Vagina (tissue), 2 donors: ENCODE results near the gene RAPSN. TPM values are rescaled to one million over a fixed set of nuclear protein-coding genes. Genes with fewer than 3 reads are reported as not detected.

Experiments used
- DNase-seq, 2 donors: peaks; one replicate each; pipeline ENCODE4 v3.0.0-alpha.2; 2017; ENCODE audit errors: extremely low spot score in 2 of 2
- H3K27ac ChIP-seq: fragments of 200-600 bp; sonication (generic); one replicate; pipeline ENCODE4 v1.5.1; 2019
- H3K27me3 ChIP-seq: fragments of 200-600 bp; sonication (generic); one replicate; pipeline ENCODE4 v1.5.1; 2019
- H3K36me3 ChIP-seq, 2 donors: fragments of 200-600 bp; sonication (generic); one replicate each; pipeline ENCODE4 v1.5.1; 2017 to 2019
- H3K4me1 ChIP-seq: fragments of 200-600 bp; sonication (generic); one replicate; pipeline ENCODE4 v1.5.1; 2019
- H3K4me3 ChIP-seq, 2 donors: fragments of 200-600 bp; sonication (generic); 1 replicate in 1 of 2; 2 replicates in 1 of 2; pipeline ENCODE4 v1.5.1; 2016 to 2019
- H3K9me3 ChIP-seq: fragments of 200-600 bp; sonication (generic); one replicate; pipeline ENCODE4 v1.5.1; 2019
- POLR2A ChIP-seq, 2 donors: fragments of 450-650 bp; IDR thresholded peaks; one replicate each; pipeline ENCODE4 v1.6.1; 2017; ENCODE audit warnings: antibody characterized with exemption in 2 of 2, mild to moderate bottlenecking in 2 of 2, moderate library complexity in 2 of 2
- POLR2AphosphoS5 ChIP-seq, 2 donors: sonication (generic); formaldehyde crosslinking; IDR thresholded peaks; one replicate each; pipeline ENCODE4 v1.9.0; 2017; ENCODE audit warnings: antibody characterized with exemption in 2 of 2, mild to moderate bottlenecking in 2 of 2, low read depth in 1 of 2; ENCODE audit not compliant: insufficient read depth in 1 of 2
- intact Hi-C: fragments of 100-400 bp; cut with DNase I; formaldehyde crosslinking; loops from one replicate; pipeline ENCODE4 v1.15.1; 2023
- total RNA-seq: library from RNA; depleted of rRNA; stranded (reverse); fragments of >200 nt; gene quantifications from one replicate; pipeline ENCODE4 v1.2.3, GENCODE V29; 2016
- TF ChIP-seq, protein P1 (sequence below), 3 experiments: fragments of 450-650 bp in 2 of 3; fragments of 200-600 bp in 1 of 3; sonication (generic) in 1 of 3; IDR thresholded peaks; one replicate each; pipeline ENCODE4 v1.5.1; 2017 to 2019; ENCODE audit warnings: antibody characterized with exemption in 3 of 3, mild to moderate bottlenecking in 2 of 3, moderate library complexity in 2 of 3

Gene RAPSN
- total RNA-seq, 1 donor from 2014 or later, result not detected

DNA sequence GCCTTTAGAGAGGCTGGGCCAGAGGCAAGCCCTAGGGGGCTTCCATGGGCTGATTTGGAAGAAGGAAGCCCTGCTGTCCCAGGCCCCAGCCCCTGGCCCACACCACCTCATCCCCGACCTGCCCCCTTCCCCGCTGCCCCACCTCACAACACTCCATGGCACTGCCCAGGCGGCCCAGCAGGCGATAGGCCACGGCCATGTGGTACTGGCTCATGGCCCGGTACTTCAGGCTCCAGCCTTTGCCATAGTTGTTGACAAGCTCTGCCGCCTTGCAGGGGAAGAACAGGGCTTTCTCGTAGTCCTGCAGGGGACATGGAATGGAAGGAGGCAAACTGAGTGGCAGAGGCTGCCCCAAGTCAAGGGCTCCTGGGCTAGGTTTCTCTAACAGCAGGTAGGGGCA lies 6.4 kb downstream of the RAPSN start:
- intact Hi-C loops, result no loop called here

DNA sequence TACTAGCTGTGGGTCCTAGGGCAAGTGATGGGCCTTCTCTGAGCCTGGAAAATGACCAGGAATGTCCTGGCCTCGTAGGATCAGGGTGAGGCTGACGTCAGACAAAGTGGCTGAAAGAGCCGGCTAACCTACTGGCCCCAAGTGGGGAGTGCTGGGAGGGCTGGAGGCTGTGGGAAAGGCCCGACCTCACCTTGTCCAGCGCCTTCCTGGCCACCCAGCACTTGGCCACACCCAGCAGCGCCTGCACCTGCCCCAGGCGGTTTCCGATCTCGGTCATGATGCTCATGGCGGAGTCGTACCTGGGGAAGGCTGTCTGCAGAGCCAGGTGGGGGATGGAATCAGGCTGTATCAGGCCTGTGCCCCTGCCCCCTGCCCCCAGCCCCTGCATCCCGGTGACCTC lies 7.5 kb downstream of the RAPSN start:
- no peak for TF ChIP-seq POLR2AphosphoS5 (IDR thresholded peaks at IDR 0.05; ENCODE audit: insufficient read depth in 1 of 2, low read depth in 1 of 2)
- TF ChIP-seq POLR2A (IDR thresholded peaks at IDR 0.05), result no peak
- TF ChIP-seq, protein P1, sequence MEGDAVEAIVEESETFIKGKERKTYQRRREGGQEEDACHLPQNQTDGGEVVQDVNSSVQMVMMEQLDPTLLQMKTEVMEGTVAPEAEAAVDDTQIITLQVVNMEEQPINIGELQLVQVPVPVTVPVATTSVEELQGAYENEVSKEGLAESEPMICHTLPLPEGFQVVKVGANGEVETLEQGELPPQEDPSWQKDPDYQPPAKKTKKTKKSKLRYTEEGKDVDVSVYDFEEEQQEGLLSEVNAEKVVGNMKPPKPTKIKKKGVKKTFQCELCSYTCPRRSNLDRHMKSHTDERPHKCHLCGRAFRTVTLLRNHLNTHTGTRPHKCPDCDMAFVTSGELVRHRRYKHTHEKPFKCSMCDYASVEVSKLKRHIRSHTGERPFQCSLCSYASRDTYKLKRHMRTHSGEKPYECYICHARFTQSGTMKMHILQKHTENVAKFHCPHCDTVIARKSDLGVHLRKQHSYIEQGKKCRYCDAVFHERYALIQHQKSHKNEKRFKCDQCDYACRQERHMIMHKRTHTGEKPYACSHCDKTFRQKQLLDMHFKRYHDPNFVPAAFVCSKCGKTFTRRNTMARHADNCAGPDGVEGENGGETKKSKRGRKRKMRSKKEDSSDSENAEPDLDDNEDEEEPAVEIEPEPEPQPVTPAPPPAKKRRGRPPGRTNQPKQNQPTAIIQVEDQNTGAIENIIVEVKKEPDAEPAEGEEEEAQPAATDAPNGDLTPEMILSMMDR (IDR thresholded peaks at IDR 0.05), result no peak
- H3K36me3 ChIP-seq, result no peaks in the 10 kb centered on the region
- intact Hi-C loops, result no loop called here
- no peak overlapping the region for H3K4me3 ChIP-seq
- no peak for DNase-seq
- H3K4me1 ChIP-seq, result no peaks in the 10 kb centered on the region
- no peaks in the 10 kb centered on the region for H3K9me3 ChIP-seq
- H3K27me3 ChIP-seq, result no peaks in the 10 kb centered on the region
- H3K27ac ChIP-seq, result no peak overlapping the region

More for the DNA sequence above, 6.4 kb downstream of the RAPSN start:
- DNase-seq, result no peak
- H3K9me3 ChIP-seq, result no peaks in the 10 kb centered on the region
- H3K4me3 ChIP-seq, result no peak overlapping the region
- no peaks in the 10 kb centered on the region for H3K4me1 ChIP-seq
- no peaks in the 10 kb centered on the region for H3K27me3 ChIP-seq
- H3K27ac ChIP-seq, result no peak overlapping the region
- H3K36me3 ChIP-seq, result no peaks in the 10 kb centered on the region
- no peak for TF ChIP-seq POLR2AphosphoS5 (IDR thresholded peaks at IDR 0.05; ENCODE audit: insufficient read depth in 1 of 2, low read depth in 1 of 2)
- TF ChIP-seq, protein P1 (IDR thresholded peaks at IDR 0.05), result no peak
- TF ChIP-seq POLR2A (IDR thresholded peaks at IDR 0.05), result no peak

DNA sequence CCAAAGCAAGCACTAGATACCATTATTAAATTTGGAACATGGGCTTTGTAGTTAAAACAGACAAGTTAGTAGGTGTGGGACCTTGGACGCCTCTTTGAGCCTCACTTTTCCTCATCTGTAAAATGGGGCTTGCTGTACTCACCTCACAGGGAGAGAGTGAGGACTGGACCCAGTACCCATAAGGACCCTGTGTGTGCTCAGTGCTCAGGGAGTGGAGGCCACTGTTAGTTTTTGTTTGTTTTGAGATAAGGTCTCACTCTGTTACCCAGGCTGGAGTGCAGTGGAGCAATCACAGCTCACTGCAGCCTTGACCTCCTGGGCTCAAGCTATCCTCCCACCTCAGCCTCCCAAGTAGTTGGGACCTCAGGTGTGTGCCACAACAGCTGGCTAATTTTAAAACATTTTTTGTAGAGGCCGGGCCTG lies 8.9 kb downstream of the RAPSN start:
- H3K27ac ChIP-seq, result no peak overlapping the region
- no peaks in the 10 kb centered on the region for H3K27me3 ChIP-seq
- no peaks in the 10 kb centered on the region for H3K4me1 ChIP-seq
- intact Hi-C loops, result no loop called here
- no peak overlapping the region for H3K4me3 ChIP-seq
- no peaks in the 10 kb centered on the region for H3K36me3 ChIP-seq
- DNase-seq, result no peak
- no peaks in the 10 kb centered on the region for H3K9me3 ChIP-seq
- TF ChIP-seq POLR2AphosphoS5 (IDR thresholded peaks at IDR 0.05; ENCODE audit: insufficient read depth in 1 of 2, low read depth in 1 of 2) (no peak), POLR2A (IDR thresholded peaks at IDR 0.05) (no peak)
- TF ChIP-seq, protein P1 (IDR thresholded peaks at IDR 0.05), result no peak

DNA sequence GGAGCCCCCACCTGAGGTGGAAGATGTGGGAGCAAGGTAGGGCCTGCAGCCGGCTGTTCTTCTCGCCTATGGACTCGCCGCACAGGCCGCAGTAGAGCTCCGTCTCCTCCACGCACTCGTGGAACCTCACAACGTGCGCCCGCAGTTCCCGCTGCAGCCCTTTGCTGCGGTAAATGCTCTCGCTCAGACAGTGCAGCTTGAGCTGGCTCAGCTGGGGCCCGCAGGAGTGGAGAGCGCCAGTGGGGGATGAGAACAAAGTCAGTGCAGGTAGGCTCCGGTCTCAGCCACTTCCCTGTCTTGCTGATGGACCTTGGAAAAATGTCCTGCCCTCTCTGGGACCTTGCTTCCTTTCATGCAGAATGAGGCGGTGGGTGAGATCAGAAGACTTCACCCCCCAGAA lies 10.2 kb downstream of the RAPSN start:
- no peak for TF ChIP-seq POLR2AphosphoS5 (IDR thresholded peaks at IDR 0.05; ENCODE audit: insufficient read depth in 1 of 2, low read depth in 1 of 2)
- TF ChIP-seq, protein P1 (IDR thresholded peaks at IDR 0.05), result no peak
- no peak for TF ChIP-seq POLR2A (IDR thresholded peaks at IDR 0.05)
- Histone ChIP-seq H3K4me1 (no peaks in the 10 kb centered on the region), H3K9me3 (no peaks in the 10 kb centered on the region), H3K27me3 (no peaks in the 10 kb centered on the region), H3K36me3 (no peaks in the 10 kb centered on the region), H3K4me3 (no peak overlapping the region), H3K27ac (no peak overlapping the region)
- intact Hi-C loops, result no loop called here
- DNase-seq, result no peak

DNA sequence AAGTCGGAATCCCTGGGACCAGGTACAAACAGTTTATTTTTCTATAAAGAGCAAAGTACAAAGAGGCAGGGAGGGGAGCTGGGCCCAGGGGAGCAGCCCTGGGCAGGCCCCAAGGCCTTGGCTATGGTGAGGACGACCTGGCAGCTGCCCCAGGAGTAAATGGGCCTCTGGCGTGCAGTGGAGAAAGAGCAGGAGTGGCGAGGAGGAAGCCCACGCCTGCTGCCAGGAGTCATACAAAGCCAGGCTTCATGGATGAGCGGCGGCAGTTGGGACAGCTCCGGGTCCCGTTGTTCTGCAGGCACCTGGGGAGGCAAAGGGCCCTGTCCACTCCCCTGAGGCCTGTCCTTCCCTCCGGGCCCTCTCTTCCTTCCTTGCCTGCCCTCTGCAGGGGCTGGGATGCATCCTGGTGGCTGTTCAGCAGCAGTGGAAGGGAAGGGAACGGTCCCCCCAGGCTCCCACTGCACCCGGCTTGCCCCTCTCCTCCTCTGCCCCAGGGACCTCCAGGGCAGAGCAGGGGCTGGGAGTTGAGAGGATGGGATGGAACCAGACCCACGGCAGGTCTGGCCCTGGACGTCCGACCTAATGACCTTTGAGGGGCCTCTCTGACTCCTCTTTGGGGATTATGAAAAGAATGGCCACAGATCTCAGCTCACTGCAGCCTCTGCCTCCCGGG lies 11.1 kb downstream of the RAPSN start:
- no peaks in the 10 kb centered on the region for H3K36me3 ChIP-seq
- no peak overlapping the region for H3K4me3 ChIP-seq
- no peak for DNase-seq
- H3K4me1 ChIP-seq, result no peaks in the 10 kb centered on the region
- H3K27me3 ChIP-seq, result no peaks in the 10 kb centered on the region
- intact Hi-C loops, result no loop called here
- H3K9me3 ChIP-seq, result no peaks in the 10 kb centered on the region
- no peak overlapping the region for H3K27ac ChIP-seq
- TF ChIP-seq, protein P1 (IDR thresholded peaks at IDR 0.05), result no peak
- TF ChIP-seq POLR2AphosphoS5 (IDR thresholded peaks at IDR 0.05; ENCODE audit: insufficient read depth in 1 of 2, low read depth in 1 of 2), result no peak
- no peak for TF ChIP-seq POLR2A (IDR thresholded peaks at IDR 0.05)
